AG08395 (cell line): ENCODE measurements around the gene SFI1.
"Not testable (repeated sequence)": the region's sequence is repeated elsewhere in the genome, so short reads cannot be mapped to it uniquely, and the experiment has no call there.

ENCODE experiments used
- DNase-seq: peaks from one replicate; pipeline ENCODE4 v3.0.0; 2012; ENCODE audit warnings: mixed read lengths, low spot score

Gene SFI1

GRCh38 chr22:31544481-31545480 lies 48.4 kb downstream of the SFI1 start:
- DNase-seq: no peak

- DNase-seq: no peak
Observed at GRCh38 chr22:31550871-31551370, 54.6 kb downstream of the SFI1 start.

GRCh38 chr22:31556627-31557203 lies 60.4 kb downstream of the SFI1 start:
- DNase-seq: peak; percentile 67

DNA sequence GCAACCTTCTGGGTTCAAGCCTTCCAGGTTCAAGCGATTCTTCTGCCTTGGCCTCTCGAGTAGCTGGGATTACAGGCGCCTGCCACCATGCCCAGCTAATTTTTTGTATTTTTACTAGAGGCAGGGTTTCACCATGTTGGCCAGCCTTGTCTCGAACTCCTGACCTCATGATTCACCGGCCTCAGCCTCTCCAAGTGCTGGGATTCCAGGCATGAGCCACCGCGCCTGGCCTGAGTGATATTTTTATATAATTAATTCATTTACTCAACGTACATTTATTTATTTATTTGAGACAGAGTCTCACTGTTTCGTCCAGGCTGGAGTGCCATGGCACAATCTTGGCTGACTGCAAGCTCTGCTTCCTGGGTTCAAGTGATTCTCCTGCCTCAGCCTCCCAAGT lies 62.2 kb downstream of the SFI1 start:
- DNase-seq: not testable (repeated sequence)

DNA sequence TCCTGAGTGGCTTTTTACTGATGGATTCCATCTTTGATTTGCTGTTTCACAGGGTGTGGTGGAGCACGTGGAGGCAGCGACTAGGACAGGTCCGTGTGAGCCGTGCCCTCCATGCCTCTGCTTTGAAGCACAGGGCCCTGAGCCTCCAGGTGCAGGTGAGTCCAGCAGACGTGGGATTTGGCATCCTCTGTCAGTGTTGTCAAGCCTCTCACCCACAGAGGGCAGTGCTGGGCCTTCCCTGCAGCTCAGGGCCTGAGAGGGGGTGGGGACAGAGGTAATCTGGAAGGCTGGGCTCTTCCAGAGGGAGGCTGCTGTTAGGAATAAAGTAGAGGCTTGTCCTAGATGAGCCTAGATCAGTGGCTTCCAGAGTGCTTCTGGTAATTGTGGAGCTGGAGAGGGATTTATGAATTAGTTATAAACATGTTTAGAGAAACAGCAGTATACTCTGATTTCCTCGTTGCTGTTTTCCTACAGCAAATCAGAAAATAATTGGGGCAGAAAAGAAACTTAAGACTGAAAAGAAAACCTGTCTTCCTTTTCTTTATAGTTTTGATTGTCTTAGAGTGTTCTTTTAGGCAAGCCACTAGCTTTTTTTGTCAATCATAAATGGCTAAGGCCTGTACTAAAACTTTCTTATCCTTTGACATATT lies 65.0 kb downstream of the SFI1 start:
- DNase-seq: peak; percentile 84

GRCh38 chr22:31561970-31562369 lies 65.6 kb downstream of the SFI1 start:
- no peak for DNase-seq

DNA sequence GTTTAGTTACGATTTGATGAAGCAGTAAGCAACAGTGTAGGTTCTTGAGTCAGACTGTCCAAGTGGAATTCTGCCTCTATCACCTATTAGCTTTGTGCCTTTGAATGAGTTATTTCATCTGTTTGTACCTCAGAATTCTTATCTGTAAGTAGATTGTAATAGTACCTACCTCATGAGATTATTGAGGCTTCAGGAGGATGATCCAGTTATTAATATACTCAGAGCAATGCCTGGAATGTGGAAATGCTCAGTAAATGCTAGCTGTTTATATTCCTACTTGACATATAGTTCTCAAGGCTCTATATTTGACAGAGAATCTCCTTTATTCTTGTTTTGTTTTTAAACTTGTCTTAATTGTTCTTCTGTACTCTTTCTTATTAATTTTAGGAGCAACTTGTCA lies 70.1 kb downstream of the SFI1 start:
- DNase-seq: no peak

DNA sequence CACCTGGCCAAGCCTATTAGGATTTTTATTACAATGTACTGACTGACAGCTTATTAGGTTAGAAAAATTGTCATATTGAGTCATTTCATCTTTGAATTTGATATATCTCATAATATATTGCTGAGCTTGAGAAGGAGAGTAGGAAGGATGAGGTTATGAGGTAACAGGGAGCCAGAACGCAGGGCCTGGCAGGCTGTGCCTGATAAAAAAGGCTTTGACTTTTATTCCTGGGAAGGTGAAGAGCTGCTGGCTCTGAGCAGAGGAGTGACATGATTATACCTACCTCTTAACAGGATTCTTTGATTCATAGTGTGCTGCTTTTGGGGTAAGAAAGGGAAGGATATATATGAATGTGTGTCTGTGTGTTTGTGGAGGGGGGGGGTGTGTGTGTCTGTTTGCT lies 70.9 kb downstream of the SFI1 start:
- no peak for DNase-seq

- no peak for DNase-seq
Observed at GRCh38 chr22:31567702-31568101, 71.4 kb downstream of the SFI1 start.

GRCh38 chr22:31569126-31569525 lies 72.8 kb downstream of the SFI1 start:
- DNase-seq: no peak

GRCh38 chr22:31572939-31573338 lies 76.6 kb downstream of the SFI1 start:
- DNase-seq: no peak

DNA sequence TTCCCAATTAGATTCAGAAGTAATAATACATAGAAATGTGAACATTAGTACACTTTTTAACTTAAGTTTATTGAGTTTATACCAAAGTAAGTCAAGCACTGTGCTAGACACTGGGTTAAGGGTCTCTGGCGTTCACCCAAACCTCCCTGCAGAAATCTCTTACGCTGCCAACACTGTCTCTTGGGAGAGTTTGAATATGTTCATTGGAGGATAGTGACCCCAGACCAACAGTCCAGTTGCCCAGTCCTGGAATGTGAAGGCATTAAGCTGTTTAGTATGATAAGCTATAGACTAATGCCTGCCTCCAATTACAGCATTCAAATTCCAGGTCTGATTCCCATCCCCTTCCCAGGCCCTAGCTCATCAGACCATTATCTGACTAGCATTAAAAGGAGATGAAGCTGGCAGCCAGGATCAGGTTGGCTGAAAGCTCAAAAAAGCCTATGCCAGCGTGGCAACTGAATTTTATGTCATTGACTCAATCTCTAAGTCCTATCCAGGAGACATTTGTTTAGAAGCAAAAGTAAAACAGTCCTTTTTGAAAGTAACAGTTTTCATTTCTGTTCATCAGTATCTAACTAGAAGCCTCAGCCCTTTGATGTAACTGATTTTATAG lies 77.8 kb downstream of the SFI1 start:
- DNase-seq: no peak

GRCh38 chr22:31575190-31575589 lies 78.9 kb downstream of the SFI1 start:
- DNase-seq: no peak

- no peak for DNase-seq
Observed at GRCh38 chr22:31577711-31578110, 81.4 kb downstream of the SFI1 start.

DNA sequence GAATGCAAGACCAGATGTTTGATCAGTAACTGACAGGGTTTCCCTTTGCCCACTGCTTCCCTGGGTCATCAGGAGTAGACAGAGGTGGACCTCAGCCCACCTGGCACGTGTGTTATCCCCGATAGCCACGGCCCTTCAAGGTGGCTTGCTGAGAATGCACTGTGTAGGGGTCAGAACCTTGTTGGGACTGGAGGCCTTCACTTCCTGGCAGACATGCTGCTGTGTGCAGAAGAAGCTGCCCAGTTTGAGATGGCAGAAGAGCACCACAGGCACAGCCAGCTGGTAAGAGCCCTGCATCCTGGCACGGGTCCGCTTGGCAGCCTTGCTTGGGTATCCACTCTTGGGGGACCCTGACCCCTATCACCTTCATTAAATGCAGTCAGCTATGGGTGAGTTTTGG lies 81.8 kb downstream of the SFI1 start:
- no peak for DNase-seq

DNA sequence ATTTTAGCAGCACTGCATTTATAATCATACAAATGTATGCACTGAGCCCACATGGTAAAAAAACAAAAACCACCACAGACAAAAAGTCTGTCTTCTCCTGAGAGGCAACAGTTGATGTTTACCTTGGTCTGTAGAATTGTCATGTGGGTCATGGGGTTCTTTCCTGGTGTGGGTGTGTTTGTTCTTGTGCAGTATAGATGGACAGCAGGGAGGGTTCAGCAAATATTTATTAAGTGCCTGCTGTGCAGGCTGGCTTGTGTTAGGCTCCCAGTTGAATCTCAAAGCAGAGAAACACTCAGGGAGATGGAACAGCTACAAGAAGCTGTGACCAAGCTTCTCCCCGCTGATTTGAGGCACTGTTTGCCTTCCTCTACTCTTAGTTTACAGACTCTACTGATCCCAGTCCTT lies 83.5 kb downstream of the SFI1 start:
- DNase-seq: no peak

- DNase-seq: peak; percentile 56
Observed at GRCh38 chr22:31583861-31584485, 87.6 kb downstream of the SFI1 start.

DNA sequence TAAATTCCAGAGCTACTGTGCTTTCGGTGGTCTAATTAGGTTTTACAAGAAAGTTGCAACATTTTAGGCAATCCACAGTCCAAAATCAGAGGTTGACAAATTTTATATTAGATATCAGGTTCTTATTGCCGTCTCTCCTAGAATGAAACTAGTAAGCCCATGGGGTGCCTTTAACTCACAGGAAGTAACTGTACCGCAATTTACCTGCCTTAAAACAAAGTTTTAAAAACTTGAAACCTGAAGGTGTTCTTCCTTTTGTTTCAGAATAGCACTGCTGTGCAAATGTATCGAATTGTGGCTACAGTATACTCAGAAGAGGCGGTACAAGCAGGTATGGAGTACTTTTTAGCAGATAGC lies 88.4 kb downstream of the SFI1 start:
- no peak for DNase-seq

GRCh38 chr22:31585161-31585859 lies 89.0 kb downstream of the SFI1 start:
- peak; percentile 19 for DNase-seq

GRCh38 chr22:31586137-31586920 lies 90.0 kb downstream of the SFI1 start:
- DNase-seq: no peak
